IPS-15b (cell line): ENCODE data around the gene WASL.
"Not testable (repeated sequence)": the region's sequence is repeated elsewhere in the genome, so short reads cannot be mapped to it uniquely, and the experiment has no call there.

Experiments
- H3K27me3 ChIP-seq: one replicate; pipeline ENCODE4 v1.6.1; 2013; ENCODE audit warnings: low read length; ENCODE audit not compliant: control insufficient read depth, insufficient read depth
- H3K36me3 ChIP-seq: one replicate; pipeline ENCODE4 v1.6.1; 2013; ENCODE audit warnings: low read length; ENCODE audit not compliant: control insufficient read depth, insufficient read depth
- H3K4me1 ChIP-seq: one replicate; pipeline ENCODE4 v1.6.1; 2013; ENCODE audit warnings: mild to moderate bottlenecking, low read length; ENCODE audit not compliant: control insufficient read depth, insufficient read depth
- H3K4me3 ChIP-seq: one replicate; pipeline ENCODE4 v1.5.1; 2013; ENCODE audit warnings: low read depth, low read length
- H3K9ac ChIP-seq: one replicate; pipeline ENCODE4 v1.6.1; 2013; ENCODE audit warnings: low read depth, mild to moderate bottlenecking, low read length
- H3K9me3 ChIP-seq: one replicate; pipeline ENCODE4 v1.6.1; 2013; ENCODE audit warnings: mild to moderate bottlenecking, low read length; ENCODE audit not compliant: control insufficient read depth, insufficient read depth

WASL gene

DNA sequence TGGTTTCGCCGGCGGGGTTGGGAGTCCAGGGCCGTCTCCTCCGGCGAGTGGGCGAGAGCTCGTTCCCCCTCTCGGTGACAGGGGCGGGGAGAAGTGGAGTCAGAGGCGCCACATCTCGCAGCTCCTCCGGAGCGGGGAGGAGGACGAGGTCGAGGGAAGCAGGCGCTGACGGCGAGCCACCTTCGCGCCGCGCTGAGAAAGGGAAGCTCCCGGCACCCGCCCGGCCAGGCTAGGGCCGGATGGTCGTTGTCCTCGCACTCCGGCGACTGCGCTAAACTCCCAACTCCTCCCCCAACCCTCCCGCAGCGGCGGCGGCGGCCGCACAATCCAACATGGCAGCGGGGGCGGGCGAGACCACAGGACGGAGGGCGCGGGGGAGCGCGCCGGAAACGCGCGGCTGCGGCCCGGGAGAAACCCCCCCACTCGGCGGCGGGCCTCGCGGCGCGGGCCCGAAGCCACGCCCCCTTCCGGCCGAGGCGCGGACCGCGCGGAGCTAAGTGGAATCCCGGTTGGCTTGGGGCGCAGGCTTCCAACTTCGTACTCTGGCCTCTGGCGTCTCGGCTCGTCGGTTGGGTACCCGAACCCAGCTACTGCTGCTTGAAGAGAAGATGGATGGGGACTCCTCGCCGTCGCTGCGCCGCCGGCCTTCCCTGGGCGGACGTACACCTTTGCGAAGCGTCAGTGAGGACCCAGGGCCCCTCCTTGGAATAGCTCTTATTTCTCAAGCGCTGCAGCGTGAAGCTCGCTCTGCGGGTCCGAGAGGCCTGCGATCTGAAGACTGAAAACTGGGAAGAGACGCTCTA lies at the start of gene WASL:
TSS of gene WASL (minus strand) at position 270 of the 803 bp plus-strand sequence. CDS start at position 1, 269 bp downstream.
- Histone ChIP-seq H3K36me3 (no peaks in the 10 kb centered on the region), H3K9ac (peak within 1 kb of the TSS; percentile 91), H3K4me3 (peak within 1 kb of the TSS; percentile 89), H3K9me3 (no peaks in the 10 kb centered on the region), H3K27me3 (no peaks in the 10 kb centered on the region), H3K4me1 (peaks cover 16% of the 10 kb centered on the region)

DNA sequence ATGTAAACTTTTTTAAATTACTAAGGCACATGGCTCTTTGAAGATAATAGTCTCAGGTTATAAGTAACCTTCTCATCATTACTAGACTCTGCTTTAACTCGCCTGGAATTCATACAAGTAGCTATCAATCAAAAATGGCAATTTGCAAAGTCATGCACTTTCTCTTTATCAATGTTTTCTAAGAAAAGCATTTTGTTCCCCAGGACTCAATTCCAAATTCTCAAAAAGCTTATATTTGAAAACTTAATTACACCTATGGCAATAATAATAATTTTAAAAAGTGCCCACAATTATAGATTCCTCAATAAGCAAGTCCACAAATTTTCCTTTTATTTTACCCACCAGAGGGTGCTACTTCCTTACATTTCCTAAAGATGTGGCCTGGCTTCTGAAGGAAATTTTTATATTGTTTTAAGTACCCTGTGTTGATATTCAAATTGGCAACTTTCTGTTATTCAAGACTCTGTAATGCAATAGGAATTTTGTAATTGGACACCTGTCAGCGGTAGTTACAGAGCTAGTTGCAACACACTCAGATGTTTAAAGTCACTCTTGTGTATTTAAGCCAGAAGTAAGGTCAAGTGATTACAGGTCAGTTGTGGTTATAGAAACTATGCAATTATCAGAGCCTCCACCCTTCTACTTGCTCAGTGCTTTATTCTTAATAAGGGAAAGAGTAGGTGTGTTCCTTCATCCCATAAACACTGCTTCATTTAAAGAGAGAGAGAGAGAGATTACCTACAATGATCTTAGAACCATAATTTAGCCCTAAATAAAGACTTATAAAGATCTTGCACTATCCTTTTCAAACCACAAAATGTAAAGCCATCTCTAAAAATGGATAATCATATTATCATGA lies 49.1 kb upstream of the WASL start:
- Histone ChIP-seq H3K36me3 (no peaks in the 10 kb centered on the region), H3K27me3 (no peaks in the 10 kb centered on the region), H3K9ac (no peak overlapping the region), H3K4me3 (no peak overlapping the region), H3K9me3 (no peaks in the 10 kb centered on the region), H3K4me1 (peaks cover 6% of the 10 kb centered on the region)

DNA sequence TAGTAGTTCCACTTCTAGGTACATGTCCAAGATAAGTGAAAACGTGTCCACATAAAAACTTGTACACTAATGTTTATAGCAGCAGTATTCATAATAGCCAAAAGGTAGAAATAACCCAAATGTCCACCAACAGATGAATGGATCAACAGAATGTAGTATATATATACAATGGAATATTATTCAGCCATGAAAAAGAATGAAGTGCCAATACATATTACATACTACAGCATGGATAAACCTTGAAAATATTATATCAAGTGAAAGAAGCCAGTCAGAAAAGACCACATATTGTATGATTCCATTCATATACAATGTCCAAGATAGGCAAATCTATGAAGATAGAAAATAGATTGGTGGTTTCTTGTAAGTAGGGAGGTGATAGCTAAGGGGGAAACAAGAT lies 47.8 kb upstream of the WASL start:
- Histone ChIP-seq H3K4me1 (peaks cover 6% of the 10 kb centered on the region), H3K36me3 (no peaks in the 10 kb centered on the region), H3K9ac (no peak overlapping the region), H3K4me3 (no peak overlapping the region), H3K27me3 (no peaks in the 10 kb centered on the region), H3K9me3 (no peaks in the 10 kb centered on the region)

DNA sequence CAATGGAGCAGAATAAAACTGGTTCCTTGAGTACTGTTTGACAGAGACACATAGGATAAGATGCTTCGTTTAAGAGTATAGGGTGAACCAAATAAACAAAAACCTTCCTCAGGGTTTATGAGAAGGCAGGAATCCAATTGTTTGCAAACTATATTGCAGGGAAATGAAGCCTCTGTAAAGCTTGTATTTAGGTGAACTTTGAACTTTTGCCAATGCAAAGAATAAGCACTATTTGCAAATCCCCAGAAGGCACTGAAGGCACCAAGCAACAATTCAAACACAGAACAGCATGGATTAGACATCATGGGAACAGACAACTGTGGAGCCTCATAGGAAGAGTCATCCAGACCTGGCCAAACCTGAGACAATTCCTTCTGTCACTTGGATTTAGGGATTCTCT lies 47.1 kb upstream of the WASL start:
- no peaks in the 10 kb centered on the region for H3K9me3 ChIP-seq
- peaks cover 6% of the 10 kb centered on the region for H3K4me1 ChIP-seq
- no peaks in the 10 kb centered on the region for H3K36me3 ChIP-seq
- H3K4me3 ChIP-seq, result no peak overlapping the region
- H3K27me3 ChIP-seq, result no peaks in the 10 kb centered on the region
- no peak overlapping the region for H3K9ac ChIP-seq

DNA sequence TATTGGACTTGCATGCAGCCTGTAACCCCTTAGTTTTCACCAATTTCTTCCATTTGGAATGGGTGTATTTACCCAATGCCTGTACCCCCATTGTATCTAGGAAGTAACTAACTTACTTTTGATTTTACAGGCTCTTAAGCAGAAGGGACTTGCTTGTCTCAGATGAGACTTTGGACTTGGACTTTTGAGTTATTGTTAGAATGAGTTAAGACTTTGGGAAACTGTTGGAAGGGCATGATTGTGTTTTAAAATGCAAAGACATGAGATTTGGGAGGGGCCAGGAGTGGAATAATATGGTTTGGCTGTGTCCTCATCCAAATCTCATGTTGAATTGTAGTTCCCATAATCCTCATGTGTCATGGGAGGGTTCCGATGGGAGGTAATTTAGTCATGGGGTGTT lies 46.3 kb upstream of the WASL start:
- H3K27me3 ChIP-seq, H3K4me3 ChIP-seq, H3K4me1 ChIP-seq, H3K36me3 ChIP-seq, H3K9me3 ChIP-seq, H3K9ac ChIP-seq: not testable (repeated sequence)

DNA sequence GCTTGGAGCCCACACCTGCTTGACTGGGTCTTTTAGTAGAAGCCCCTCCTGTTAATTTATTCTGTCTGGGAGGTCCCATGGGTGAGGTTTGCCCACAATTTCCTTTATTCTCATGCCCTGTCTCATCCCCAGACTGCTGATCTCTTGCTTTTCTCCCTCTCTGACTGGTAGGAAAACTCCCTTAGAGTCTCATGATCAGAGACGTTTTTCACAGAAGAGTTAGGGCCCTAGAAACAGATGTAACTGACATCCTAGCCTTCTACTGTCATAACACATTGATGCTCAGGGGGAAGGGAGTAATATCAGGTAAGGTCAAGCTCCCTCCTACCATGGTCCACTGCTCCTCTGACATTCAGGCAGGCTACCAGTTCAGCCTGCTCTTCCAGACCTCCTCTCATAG lies 43.7 kb upstream of the WASL start:
- H3K9ac ChIP-seq, result no peak overlapping the region
- H3K36me3 ChIP-seq, result no peaks in the 10 kb centered on the region
- no peak overlapping the region for H3K4me3 ChIP-seq
- no peaks in the 10 kb centered on the region for H3K4me1 ChIP-seq
- H3K27me3 ChIP-seq, result no peaks in the 10 kb centered on the region
- no peaks in the 10 kb centered on the region for H3K9me3 ChIP-seq

DNA sequence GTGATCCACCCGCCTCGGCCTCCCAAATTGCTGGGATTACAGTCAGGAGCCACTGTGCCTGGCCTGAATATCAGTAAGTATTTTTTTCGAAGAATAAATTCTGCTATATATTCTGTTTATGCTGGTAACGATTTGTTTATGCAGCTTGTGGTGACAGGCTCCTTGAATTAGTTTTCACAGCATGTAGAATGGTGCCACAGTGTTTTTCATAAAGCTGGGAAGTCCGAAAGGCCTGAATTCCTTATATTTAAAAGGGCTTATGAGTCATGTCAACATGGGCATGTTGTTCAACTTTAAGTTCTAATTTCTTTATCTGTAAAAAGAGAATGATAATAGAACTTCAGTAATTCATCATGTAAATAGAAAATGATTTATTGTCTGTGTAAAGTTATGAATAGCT lies 42.2 kb upstream of the WASL start:
- H3K9me3 ChIP-seq, result no peaks in the 10 kb centered on the region
- no peaks in the 10 kb centered on the region for H3K4me1 ChIP-seq
- no peak overlapping the region for H3K4me3 ChIP-seq
- H3K36me3 ChIP-seq, result no peaks in the 10 kb centered on the region
- no peak overlapping the region for H3K9ac ChIP-seq
- no peaks in the 10 kb centered on the region for H3K27me3 ChIP-seq

DNA sequence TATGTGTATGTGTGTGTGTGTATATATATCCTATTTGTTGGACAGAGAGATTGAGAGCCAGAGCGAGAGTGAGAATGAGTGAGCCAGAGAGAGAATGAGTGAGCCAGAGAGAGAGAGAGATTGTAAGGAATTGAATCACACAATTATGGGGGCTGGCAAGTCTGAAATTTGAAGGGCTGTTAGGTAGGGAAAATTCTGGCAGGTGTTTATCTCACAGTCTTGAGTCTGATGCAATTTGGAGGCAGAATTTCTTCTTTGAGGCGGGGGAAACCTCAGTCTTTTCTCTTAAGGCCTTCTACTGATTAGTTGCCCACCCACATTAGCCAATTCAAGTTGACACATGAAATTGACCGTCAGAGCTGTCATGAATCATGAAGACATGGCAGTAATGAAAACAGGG lies 41.0 kb upstream of the WASL start:
- Histone ChIP-seq H3K9ac (no peak overlapping the region), H3K4me3 (no peak overlapping the region), H3K4me1 (no peaks in the 10 kb centered on the region), H3K9me3 (no peaks in the 10 kb centered on the region), H3K36me3 (no peaks in the 10 kb centered on the region), H3K27me3 (no peaks in the 10 kb centered on the region)

DNA sequence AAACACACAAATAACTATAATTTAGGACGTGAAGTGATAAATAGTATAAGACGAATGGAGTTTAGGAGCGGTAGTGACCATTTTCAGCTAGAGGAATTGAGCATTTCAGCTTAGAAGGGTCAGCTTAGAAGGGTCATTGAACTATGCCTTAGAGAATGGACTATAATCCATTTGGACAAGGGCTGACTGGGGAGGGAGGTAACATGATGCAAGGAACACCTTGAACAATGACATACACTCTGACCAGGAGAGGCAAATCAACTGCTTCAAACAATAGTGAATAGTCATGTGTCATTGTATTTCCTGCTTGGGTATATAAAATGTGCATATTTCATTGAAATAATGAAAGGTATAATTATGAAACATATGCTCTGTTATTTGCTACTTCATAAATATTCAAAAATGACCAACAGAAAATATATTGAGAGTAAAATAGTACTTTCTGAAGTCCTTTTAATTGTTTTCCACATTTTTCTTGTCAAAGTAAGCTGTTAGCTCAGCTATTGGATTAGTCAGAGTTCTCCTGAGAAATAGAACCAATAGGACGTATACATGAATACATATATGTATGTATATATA lies 40.5 kb upstream of the WASL start:
- Histone ChIP-seq H3K4me1 (no peaks in the 10 kb centered on the region), H3K4me3 (no peak overlapping the region), H3K36me3 (no peaks in the 10 kb centered on the region), H3K9ac (no peak overlapping the region), H3K9me3 (no peaks in the 10 kb centered on the region), H3K27me3 (no peaks in the 10 kb centered on the region)

DNA sequence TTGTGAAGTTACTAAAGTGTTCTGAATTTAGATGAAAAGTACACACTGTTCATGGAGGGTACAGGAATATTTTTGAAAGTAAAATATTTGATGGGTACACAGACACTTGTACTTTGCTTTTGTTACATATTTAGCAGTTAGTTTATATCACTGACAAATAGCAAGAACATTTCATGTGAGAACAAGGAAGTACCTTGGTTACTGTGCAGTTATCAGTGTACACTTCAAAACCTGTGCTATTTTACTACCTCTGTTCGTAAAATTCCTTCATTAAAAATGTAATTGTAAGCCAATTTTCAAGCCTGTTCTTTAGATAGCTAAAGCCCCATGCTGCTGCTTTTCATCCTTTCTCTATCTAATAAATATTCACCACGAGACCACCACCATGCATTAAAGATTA lies 39.8 kb upstream of the WASL start:
- Histone ChIP-seq H3K36me3 (no peaks in the 10 kb centered on the region), H3K4me3 (no peak overlapping the region), H3K27me3 (no peaks in the 10 kb centered on the region), H3K9me3 (no peaks in the 10 kb centered on the region), H3K4me1 (no peaks in the 10 kb centered on the region), H3K9ac (no peak overlapping the region)

DNA sequence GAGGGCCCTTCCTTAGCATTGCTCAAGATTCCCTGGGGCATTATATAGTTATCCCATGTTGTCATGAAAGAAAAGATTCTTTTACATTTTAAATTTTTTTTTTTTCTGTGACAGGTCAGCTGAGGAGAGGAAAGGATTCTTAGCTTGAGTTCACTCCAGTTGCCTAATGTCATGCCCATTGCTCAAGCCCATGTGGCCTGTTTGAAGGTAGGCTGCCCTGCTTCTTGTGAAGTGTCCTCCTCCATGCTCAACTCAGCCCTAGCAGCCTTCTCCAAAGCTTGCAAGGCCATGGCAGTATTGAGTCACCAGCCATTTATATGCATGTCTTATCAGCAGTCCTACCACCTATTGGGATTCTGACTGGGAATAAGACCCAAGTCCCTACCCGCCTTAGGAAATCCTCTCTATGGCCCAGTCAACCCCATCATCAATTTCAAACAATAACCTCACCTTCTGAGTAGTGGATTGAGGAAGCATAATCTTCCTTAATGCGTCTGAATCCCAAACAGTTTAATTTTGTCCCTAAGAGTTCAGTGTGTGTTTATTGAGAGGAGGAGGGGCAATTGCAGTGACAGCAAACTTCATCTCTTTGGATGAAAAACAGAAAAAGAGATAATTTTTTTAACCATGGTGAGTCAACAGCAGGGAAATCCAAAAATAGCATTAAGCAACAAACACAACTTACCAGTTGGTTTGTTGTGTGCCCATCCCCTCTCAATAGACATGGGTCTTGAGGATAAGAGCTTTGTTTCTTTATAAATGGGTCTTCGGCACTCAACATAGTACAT lies 38.6 kb upstream of the WASL start:
- H3K36me3 ChIP-seq, result no peaks in the 10 kb centered on the region
- H3K27me3 ChIP-seq, result no peaks in the 10 kb centered on the region
- no peak overlapping the region for H3K9ac ChIP-seq
- no peak overlapping the region for H3K4me3 ChIP-seq
- H3K9me3 ChIP-seq, result no peaks in the 10 kb centered on the region
- no peaks in the 10 kb centered on the region for H3K4me1 ChIP-seq
